ENCODE measurements around the gene MT1G. TPM values are rescaled to one million over a fixed set of nuclear protein-coding genes. Genes with fewer than 3 reads are reported as not detected.
A peak's percentile ranks its signal among the peaks of the same experiment; 100 is the strongest.
"Not testable (repeated sequence)": the region's sequence is repeated elsewhere in the genome, so short reads cannot be mapped to it uniquely, and the experiment has no call there.

The MT1G gene
- total RNA-seq, 4 donors from 2014 or later: 21.0 to 1,835 (median 81.0) TPM

DNA sequence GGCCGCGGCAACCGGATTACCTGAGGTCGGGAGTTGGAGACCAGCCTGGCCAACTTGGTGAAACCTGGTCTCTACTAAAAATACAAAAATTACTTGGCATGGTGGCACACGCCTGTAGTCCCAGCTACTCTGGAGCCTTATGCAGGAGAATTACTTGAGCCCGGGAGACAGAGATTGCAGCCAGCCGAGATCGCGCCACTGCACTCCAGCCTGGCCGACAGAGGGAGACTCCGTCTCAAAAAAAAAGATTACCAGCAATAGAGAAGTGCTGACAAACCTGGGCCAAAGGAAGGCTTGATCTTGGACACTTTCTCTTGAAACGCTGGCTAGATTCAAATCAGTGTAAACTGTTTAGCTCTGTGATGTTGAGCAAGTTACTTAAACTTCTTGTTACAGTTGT, 6.1 kb upstream of the MT1G start:
- WGBS, 2 donors (ENCODE audit: low coverage in 1 of 2): 52% methylated on average over 12 of the region's 12 CpGs; no CpG with 5 or more reads in 1 of the 2 donors
- H3K27me3 ChIP-seq: peaks cover 60% of the 10 kb centered on the region
- H3K4me3 ChIP-seq: no peak overlapping the region
- no peaks in the 10 kb centered on the region for H3K36me3 ChIP-seq
- TF ChIP-seq POLR2AphosphoS5 (IDR thresholded peaks at IDR 0.05) (no peak), POLR2A (IDR thresholded peaks at IDR 0.05) (no peak), EP300 (IDR thresholded peaks at IDR 0.05; ENCODE audit: low read depth) (no peak)
- TF ChIP-seq, protein P1, sequence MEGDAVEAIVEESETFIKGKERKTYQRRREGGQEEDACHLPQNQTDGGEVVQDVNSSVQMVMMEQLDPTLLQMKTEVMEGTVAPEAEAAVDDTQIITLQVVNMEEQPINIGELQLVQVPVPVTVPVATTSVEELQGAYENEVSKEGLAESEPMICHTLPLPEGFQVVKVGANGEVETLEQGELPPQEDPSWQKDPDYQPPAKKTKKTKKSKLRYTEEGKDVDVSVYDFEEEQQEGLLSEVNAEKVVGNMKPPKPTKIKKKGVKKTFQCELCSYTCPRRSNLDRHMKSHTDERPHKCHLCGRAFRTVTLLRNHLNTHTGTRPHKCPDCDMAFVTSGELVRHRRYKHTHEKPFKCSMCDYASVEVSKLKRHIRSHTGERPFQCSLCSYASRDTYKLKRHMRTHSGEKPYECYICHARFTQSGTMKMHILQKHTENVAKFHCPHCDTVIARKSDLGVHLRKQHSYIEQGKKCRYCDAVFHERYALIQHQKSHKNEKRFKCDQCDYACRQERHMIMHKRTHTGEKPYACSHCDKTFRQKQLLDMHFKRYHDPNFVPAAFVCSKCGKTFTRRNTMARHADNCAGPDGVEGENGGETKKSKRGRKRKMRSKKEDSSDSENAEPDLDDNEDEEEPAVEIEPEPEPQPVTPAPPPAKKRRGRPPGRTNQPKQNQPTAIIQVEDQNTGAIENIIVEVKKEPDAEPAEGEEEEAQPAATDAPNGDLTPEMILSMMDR (IDR thresholded peaks at IDR 0.05): peak; percentile 53 to 60 (median 59)
- intact Hi-C loops (cut with DNase I; ENCODE audit: low total_unique reads): no loop called here
- no peak overlapping the region for H3K27ac ChIP-seq
- H3K4me1 ChIP-seq: peaks cover 5 to 23% (median 15%) of the 10 kb centered on the region in 4 donors
- in situ Hi-C loops (cut with MboI; ENCODE audit: low pct_ligation_motif_present in 1 of 4, low pct_unique_long_range_greater_than_20kb in 1 of 4, low sequenced_read_pairs in 3 of 4): no loop called here
- H3K9me3 ChIP-seq: no peaks in the 10 kb centered on the region
- DNase-seq: peak; percentile 30

DNA sequence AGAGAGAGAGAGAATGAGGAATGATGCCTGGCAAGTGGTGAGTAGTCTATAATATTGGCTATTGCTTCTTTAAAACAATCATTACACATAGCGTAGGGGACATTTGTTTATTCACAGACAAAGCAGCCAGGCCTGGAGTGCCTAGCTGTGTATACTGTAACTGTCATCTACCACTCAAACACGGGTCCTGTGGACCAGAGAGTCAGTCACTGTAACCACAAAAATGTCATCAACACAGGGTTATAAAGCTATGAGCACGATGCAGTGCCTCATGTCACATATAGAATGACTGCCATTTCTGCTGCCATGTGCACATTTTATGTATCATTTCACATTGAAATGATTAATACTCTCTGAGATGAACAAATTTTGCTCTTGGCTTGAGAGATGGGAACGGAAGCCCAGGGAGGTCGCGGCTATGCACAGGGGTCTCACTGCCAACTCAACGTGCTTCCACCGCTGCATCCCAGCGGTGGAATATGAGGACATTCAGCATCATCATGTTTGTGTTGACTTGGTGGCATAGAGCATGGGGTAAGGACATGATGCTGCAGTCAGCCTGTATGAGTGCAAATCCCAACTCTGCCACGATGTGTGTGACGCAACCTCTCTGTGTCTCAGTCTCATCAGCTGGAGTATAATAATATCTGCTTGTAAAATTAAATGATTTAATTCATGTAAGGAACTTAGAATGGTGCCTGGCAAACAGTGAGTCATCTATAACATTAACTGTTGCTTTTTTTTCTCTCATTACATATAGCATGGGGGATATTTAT, 5.1 kb upstream of the MT1G start:
- Histone ChIP-seq H3K4me3 (no peak overlapping the region), H3K36me3 (no peaks in the 10 kb centered on the region), H3K9me3 (no peaks in the 10 kb centered on the region), H3K4me1 (peaks cover 5 to 32% (median 21%) of the 10 kb centered on the region in 4 donors), H3K27ac (no peak overlapping the region), H3K27me3 (peaks cover 70% of the 10 kb centered on the region)
- in situ Hi-C loops (cut with MboI; ENCODE audit: low pct_ligation_motif_present in 1 of 4, low pct_unique_long_range_greater_than_20kb in 1 of 4, low sequenced_read_pairs in 3 of 4): no loop called here
- intact Hi-C loops (cut with DNase I; ENCODE audit: low total_unique reads): no loop called here
- TF ChIP-seq POLR2A (IDR thresholded peaks at IDR 0.05): no peak
- TF ChIP-seq, protein P1 (IDR thresholded peaks at IDR 0.05): no peak
- no peak for TF ChIP-seq EP300 (IDR thresholded peaks at IDR 0.05; ENCODE audit: low read depth)
- no peak for TF ChIP-seq POLR2AphosphoS5 (IDR thresholded peaks at IDR 0.05)
- DNase-seq: no peak
- 63 to 85% methylated on average over 4 to 11 of the region's 11 CpGs for WGBS, 2 donors (ENCODE audit: low coverage in 1 of 2)

DNA sequence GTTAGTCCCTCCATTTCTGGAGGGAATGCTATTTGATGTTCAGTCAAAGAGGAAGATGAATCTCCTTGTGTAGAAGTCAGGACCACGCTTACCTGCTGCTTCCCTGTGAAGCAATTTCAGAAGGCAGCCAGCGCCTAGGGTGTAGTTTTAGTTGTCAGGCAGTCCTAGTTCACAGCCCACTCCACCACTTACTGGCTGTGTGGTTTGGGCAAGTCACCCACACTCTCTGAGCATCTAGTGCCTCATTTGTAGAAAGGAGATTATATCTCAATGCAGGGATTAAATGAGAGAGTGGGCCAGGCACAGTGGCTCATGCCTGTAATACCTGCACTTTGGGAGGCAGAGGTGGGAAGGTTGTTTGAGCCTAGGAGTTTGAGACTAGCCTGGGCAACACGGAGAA, 4.3 kb upstream of the MT1G start:
- DNase-seq; H3K4me3 ChIP-seq; in situ Hi-C loops (cut with MboI; ENCODE audit: low pct_ligation_motif_present in 1 of 4, low pct_unique_long_range_greater_than_20kb in 1 of 4, low sequenced_read_pairs in 3 of 4); H3K27ac ChIP-seq; intact Hi-C loops (cut with DNase I; ENCODE audit: low total_unique reads); H3K36me3 ChIP-seq; H3K9me3 ChIP-seq: not testable (repeated sequence)
- WGBS, 2 donors (ENCODE audit: low coverage in 1 of 2): 78 to 100% methylated on average over 1 to 3 of the region's 3 CpGs
- Histone ChIP-seq H3K4me1 (peaks cover 5 to 36% (median 26%) of the 10 kb centered on the region in 4 donors), H3K27me3 (peaks cover 78% of the 10 kb centered on the region)

DNA sequence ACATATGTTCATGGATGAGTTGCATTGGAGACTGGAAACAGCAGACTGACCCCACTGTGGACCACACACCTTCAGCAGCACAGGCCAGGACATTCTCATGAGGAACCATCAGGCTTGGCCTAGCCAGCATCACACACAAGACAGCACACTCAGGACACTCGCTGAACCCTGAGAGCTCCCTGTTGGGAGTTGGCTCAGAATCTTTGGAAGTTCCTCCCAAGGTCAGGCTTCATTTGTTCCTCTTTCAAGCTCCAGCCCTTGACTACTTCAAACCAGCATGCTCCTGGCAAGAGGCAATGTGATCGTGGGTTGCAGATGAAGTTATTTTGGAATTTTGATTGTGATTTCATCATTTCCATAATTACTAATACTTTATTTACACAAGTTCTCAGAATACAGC, 3.8 kb upstream of the MT1G start:
- in situ Hi-C loops (cut with MboI; ENCODE audit: low pct_ligation_motif_present in 1 of 4, low pct_unique_long_range_greater_than_20kb in 1 of 4, low sequenced_read_pairs in 3 of 4): not testable (repeated sequence)
- H3K27me3 ChIP-seq: peaks cover 82% of the 10 kb centered on the region

DNA sequence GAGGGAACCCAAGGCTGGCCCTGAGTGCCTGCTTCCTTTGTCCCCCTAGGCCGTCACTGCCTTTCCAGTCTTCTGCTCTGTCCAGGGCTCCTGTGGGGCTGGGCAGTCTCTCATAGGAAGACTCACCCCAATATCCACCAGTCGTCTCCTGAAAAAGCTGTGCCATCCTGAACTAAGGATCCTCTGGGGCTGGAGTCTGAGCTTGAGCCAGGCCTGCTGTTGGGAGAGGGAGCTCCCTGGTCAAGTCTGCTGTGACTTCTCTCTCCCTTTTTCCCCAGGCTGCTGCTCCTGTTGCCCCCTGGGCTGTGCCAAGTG, 2.7 kb upstream of the MT1G start:
- in situ Hi-C loops (cut with MboI; ENCODE audit: low pct_ligation_motif_present in 1 of 4, low pct_unique_long_range_greater_than_20kb in 1 of 4, low sequenced_read_pairs in 3 of 4): no loop called here

More for the DNA sequence above, 3.8 kb upstream of the MT1G start:
- H3K27ac ChIP-seq; intact Hi-C loops (cut with DNase I; ENCODE audit: low total_unique reads); H3K36me3 ChIP-seq; H3K9me3 ChIP-seq; DNase-seq; H3K4me3 ChIP-seq: not testable (repeated sequence)
- WGBS, 2 donors (ENCODE audit: low coverage in 1 of 2): 70 to 90% methylated on average over 1 to 2 of the region's 2 CpGs
- H3K4me1 ChIP-seq: peaks cover 5 to 36% (median 26%) of the 10 kb centered on the region in 4 donors

More for the DNA sequence above, 2.7 kb upstream of the MT1G start:
- TF ChIP-seq POLR2A (IDR thresholded peaks at IDR 0.05) (no peak), EP300 (IDR thresholded peaks at IDR 0.05; ENCODE audit: low read depth) (no peak), POLR2AphosphoS5 (IDR thresholded peaks at IDR 0.05) (no peak)
- TF ChIP-seq, protein P1 (IDR thresholded peaks at IDR 0.05): no peak
- WGBS, 2 donors (ENCODE audit: low coverage in 1 of 2): 89% methylated on average over 2 of the region's 2 CpGs; no CpG with 5 or more reads in 1 of the 2 donors
- Histone ChIP-seq H3K4me1 (peaks cover 5 to 28% (median 20%) of the 10 kb centered on the region in 4 donors), H3K36me3 (no peaks in the 10 kb centered on the region), H3K9me3 (no peaks in the 10 kb centered on the region), H3K27me3 (peaks cover 82% of the 10 kb centered on the region), H3K27ac (no peak overlapping the region), H3K4me3 (no peak overlapping the region)
- intact Hi-C loops (cut with DNase I; ENCODE audit: low total_unique reads): no loop called here
- DNase-seq: no peak
